MM.1S (cell line): ENCODE measurements around the gene DYNC2H1.

Source experiments
- EZH2phosphoT487 ChIP-seq: fragments of 300-600 bp; sonication (generic); IDR thresholded peaks from 2 replicates; pipeline ENCODE4 v1.6.1; 2018; ENCODE audit warnings: antibody characterized with exemption, low read length
- TF ChIP-seq, protein P1 (sequence below): fragments of 300-600 bp; sonication (generic); IDR thresholded peaks from 2 replicates; pipeline ENCODE4 v1.5.1; 2016; ENCODE audit warnings: antibody characterized with exemption, low read length, mixed read lengths

DNA sequence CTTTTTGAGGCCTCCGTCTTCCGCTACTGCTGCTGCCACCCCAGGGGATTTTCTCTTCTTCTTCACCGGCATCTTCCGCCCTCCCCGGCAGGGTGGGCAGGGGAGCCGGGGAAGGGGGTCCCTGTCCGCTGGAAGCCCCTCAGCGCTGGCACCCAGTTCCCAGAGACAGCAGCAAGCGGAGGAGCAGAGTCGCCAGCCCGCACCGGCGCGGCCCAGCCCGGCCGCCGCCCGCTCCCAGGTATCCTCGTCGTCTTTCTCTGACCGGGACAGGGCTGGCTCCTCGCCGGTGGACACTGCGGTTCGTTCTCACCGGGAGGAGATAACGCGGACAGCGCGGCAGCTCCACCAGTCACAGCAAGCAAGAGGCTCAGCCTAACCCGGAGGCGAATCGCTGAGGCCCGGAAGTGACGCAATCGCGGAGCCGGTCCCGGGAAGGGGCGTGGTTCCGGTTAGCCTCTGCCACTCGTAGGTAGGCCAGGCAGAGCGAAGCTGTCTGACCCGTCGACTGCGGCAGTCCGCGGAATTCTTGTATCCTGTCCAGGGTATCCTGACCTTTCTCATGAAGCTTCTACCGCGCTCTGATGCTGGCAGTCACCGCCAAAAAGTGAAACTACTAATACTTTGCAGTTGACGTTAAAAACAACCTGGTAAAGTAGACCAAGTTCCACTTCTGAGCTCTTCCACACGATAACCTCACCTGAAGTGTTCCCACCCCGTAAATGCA, 17.3 kb upstream of the DYNC2H1 start, which contains the start of gene DCUN1D5:
- TF ChIP-seq EZH2phosphoT487, result no peak
- TF ChIP-seq, protein P1, sequence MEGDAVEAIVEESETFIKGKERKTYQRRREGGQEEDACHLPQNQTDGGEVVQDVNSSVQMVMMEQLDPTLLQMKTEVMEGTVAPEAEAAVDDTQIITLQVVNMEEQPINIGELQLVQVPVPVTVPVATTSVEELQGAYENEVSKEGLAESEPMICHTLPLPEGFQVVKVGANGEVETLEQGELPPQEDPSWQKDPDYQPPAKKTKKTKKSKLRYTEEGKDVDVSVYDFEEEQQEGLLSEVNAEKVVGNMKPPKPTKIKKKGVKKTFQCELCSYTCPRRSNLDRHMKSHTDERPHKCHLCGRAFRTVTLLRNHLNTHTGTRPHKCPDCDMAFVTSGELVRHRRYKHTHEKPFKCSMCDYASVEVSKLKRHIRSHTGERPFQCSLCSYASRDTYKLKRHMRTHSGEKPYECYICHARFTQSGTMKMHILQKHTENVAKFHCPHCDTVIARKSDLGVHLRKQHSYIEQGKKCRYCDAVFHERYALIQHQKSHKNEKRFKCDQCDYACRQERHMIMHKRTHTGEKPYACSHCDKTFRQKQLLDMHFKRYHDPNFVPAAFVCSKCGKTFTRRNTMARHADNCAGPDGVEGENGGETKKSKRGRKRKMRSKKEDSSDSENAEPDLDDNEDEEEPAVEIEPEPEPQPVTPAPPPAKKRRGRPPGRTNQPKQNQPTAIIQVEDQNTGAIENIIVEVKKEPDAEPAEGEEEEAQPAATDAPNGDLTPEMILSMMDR, result no peak
